GM19324 (cell line): ENCODE data around the gene DGKB.

Experiments
- ATAC-seq: cut with Tn5 transposase; IDR thresholded peaks from one replicate; pipeline ENCODE4 v1.9.1; 2021; ENCODE audit warnings: mild to moderate bottlenecking, moderate library complexity; ENCODE audit not compliant: unreplicated experiment, low FRiP score

The DGKB gene

DNA sequence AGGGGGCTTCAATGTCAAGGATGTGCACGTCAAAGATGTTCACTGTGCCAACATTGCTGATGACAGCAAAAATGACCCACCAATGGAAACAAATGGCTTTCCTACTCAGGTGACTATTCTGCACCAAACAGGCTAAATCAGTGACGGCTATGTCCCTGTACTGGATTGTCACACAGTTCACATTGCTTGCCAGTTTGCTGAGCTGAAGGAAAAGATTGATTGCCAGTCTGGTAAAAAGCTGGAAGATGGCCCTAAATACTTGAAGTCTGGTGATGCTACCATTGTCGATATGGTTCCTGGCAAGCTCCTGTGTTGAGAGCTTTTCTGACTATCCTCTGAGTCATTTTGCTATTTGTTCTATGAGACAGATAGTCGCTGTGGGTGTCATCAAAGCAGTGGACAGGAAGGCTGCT, 710.9 kb downstream of the DGKB start:
- ATAC-seq = no peak

DNA sequence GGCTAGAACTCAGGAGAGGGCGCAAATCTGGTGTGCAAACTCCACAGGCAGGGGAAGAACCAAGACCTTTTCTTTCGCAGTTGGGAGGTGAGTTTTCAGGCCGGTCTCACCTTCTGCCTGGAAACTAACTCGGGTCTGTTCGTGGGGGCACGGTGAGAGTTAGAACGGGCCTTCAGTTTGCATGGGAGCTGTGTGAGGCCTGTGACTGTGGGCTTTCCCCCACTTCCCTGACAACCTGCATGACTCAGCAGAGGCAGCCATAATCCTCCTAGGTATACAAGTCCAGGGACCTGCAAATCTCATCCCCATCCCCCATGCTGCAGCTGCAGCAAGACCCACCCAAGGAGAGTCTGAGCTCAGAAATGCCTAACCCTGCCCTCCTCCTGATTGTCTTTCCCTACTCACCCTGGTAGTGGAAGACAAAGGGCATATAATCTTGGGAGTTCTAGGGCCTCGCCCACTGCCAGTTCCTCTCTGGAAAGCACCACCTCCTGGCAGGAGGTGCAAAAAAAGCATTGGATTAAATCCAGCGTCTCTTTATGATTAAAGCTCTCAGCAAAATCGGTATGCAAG, 718.2 kb downstream of the DGKB start:
- no peak for ATAC-seq

DNA sequence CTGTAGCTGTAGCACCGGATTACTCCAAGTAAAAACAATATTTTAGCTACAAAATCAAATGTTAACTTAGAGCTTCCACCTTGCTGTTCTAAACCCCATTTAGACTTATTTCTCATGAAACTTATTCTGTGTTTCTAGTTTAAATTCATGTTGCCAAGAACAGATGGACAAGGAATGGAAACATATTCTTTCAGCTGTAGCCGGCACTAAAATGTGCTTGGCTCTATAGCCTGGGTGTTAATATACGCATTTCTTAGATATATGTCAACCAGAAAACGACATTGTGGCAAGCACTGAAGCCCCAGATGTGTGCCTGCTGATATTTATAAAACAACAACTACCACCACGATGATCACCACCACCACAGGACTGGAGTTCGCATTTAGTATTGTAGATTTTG, 722.8 kb downstream of the DGKB start:
- ATAC-seq = no peak

DNA sequence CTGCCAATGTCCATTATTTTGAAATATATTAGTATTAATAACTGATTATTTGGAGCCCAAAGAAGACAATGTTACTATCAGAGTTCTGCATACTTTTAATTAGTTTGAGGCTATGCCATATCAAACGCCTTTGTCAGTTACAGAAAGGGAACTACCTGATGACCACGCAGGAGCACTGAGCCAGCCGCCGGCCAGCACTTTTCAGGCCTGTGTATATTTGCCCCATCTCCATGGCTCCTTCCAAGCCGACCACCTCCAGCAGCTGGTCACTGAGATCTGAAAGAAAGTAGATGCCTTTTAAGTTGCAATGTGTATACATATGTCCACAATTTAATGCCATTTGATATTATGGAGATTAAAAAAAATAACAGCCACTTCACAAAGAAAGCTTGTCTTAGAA, 724.7 kb downstream of the DGKB start:
- no peak for ATAC-seq

GRCh38 chr7:14170872-14171271, 731.7 kb downstream of the DGKB start:
- no peak for ATAC-seq

- ATAC-seq = no peak
Measured at GRCh38 chr7:14158111-14158510, 744.4 kb downstream of the DGKB start.

GRCh38 chr7:14156436-14156835, 746.1 kb downstream of the DGKB start:
- ATAC-seq = no peak

- ATAC-seq = no peak
Measured at GRCh38 chr7:14148974-14149373, 753.6 kb downstream of the DGKB start.

DNA sequence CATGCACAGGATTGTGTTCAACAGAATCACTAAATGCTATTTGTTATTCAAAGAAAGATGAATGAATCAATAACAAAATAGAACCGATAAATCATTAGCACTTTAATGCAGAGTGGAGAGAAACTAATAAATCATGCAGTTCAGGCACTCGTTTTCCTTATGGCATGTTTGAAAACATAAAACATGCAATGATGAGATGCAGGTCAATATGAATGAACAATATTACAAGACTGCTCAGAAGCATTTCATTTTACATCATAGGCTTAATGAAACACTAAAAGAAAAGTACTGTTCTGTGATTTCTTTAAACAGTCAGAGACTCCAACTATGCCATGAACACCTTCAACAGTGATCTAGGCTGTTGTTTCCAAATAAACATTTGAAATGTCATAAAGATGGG, 755.0 kb downstream of the DGKB start:
- ATAC-seq = no peak

- ATAC-seq = no peak
Measured at GRCh38 chr7:14144538-14144937, 758.0 kb downstream of the DGKB start.

GRCh38 chr7:14144109-14144508, 758.4 kb downstream of the DGKB start:
- ATAC-seq = no peak

DNA sequence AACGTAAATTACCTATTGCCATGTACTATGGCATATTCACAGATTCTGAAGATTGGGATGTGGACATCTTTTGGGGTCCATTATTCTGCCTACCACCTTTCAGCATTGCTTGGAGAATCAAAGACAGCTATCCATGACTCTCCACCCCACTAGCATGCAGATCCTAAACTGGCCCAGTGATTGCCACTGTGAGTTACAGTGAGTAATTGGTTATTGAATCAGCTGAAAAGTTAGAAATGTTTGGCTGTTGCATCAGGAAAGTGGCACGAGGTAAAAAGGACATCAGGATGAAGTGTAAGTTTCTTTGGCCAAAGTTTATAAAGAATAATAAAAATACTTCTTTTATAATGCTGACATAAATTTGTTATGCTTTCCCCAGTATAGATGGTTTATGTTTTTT, 764.9 kb downstream of the DGKB start:
- no peak for ATAC-seq

DNA sequence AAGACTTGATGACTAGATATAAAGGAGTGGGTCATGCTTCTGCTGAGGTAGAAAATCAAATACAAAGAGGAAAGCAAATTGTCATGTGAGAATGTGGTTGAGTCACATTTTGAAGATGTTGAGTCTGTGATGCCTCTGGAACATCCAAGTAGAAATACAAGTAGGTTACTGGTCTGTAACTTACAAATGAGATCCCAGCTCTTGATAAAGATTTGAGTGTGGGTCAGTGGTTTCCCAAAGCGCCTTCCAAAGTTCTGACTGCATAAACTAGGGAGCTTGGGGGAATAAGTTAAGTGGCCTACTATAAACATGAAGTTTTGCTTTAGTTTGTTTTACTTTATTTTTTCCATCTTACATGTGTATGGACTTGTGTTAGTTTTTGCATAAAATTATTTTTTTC, 768.8 kb downstream of the DGKB start:
- no peak for ATAC-seq

DNA sequence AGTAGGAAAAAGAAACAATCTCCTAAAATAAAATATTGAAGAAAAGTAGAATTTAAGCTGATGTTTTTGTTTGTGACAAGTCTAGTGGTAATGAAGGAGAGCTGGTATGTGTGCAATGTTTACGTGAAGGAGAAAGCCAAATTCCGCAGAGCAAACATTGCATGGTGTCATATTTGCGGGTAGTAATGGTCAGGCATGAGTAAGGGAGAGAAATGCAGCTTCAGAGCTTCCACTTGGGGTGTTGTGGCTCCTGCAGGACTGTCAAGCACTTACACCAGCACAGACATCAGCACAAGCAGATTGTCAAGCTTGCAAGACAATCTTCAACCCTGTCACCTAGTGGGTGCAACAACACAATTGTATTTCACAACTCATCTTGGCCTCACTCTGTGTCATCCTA, 776.6 kb downstream of the DGKB start:
- ATAC-seq = no peak

DNA sequence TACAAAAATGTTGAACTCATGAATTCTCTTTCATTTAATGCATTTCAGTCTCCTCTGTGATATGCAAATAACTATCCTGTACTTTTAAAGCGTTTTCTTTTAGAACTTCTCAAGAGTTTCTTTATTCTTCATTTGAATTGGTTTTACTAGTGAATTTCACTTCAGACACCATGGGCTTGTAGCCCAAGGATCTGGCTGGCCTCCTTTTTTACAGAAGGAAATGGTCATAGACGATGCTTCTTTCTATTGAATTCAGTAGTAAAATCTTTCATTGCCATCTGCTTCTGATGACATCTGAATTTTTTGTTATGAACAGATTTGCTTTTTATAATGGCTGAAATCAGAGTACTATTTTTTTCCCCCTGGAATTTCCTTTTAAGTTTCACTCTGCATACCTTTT, 777.8 kb downstream of the DGKB start:
- no peak for ATAC-seq

GRCh38 chr7:14123923-14124322, 778.6 kb downstream of the DGKB start:
- no peak for ATAC-seq

DNA sequence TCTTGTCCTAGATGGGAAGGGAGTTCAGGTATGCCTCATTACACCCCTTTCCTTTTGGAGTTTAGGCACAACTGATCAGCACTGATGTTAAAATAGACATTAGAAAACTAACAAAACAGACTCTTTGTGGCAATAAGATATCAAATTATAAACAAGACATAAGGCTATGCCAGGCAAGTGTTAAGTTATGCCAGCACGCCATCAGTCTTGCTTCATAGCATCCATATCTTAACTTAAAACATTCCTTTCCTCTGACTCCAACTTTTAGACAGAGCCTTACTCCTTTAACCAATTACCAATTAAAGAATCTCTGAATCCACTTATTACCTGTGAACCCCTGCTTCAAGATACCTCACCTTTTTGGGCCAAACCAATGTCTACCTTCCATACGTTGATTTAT, 786.9 kb downstream of the DGKB start:
- ATAC-seq = no peak

GRCh38 chr7:14104861-14105260, 797.7 kb downstream of the DGKB start:
- ATAC-seq = no peak

GRCh38 chr7:14096159-14096558, 806.4 kb downstream of the DGKB start:
- ATAC-seq = no peak

- ATAC-seq = no peak
Measured at GRCh38 chr7:14095233-14095950, 807.2 kb downstream of the DGKB start.
